Inferior parietal cortex (tissue), 1 donor: ENCODE results near the gene SLC17A7.
"Not testable (repeated sequence)": the region's sequence is repeated elsewhere in the genome, so short reads cannot be mapped to it uniquely, and the experiment has no call there.

Experiments used
- DNase-seq: peaks from one replicate; pipeline ENCODE4 v3.0.0-alpha.2; 2016; ENCODE audit errors: extremely low spot score

Gene SLC17A7

DNA sequence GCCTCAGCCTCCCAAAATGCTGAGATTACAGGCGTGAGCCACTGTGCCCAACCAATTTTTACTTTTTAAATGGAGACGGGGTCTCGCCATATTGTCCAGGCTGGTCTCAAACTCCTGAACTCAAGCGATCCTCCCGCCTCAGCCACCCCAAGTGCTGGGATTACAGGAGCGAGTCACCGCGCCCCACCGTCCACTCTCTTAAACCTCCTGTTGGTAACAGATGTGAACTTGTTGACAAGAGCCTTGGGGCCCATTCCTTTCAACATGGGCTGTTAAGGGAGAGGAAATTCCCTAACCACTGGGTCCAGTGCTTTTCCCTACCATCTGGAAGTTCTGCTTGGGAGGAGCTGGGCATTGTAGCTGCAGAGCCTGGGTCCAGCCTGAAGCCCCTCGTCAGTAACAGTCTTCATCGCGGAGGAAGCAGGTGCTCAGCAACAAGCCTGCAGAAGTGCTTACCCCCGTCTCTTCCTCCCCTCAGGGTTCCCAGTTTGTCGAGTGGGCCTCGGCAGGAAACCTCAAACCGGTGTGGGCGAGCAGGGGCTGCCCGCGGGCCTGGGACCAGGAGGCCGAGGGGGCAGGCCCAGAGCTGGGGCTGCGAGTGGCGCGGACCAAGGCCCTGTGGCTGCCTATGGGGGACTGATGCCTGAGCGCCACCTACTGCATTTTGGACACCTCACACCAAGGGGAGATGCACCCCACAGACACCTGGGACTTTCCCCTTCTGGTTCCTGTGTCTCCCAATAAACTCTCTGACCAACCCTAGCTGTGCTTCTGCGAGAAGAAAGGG is 28.7 kb upstream of the SLC17A7 start:
- DNase-seq = no peak

- DNase-seq = peak; percentile 36
Observed at GRCh38 chr19:49468746-49469447, 27.6 kb upstream of the SLC17A7 start.

DNA sequence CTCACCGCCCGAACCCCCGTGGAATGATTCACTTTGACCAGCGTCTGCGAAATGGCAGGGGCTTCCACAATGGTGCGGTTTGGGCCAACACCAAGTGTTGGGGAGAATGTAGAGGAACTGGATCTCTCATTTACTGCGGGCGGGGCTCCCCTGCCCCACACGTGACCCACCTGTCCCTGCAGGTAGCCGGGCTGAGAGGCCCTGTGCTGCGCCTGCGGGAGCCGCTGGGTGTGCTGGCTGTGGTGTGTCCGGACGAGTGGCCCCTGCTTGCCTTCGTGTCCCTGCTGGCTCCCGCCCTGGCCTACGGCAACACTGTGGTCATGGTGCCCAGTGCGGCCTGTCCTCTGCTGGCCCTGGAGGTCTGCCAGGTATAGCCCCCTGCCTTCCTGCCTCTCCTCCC is 26.9 kb upstream of the SLC17A7 start:
- DNase-seq = no peak

DNA sequence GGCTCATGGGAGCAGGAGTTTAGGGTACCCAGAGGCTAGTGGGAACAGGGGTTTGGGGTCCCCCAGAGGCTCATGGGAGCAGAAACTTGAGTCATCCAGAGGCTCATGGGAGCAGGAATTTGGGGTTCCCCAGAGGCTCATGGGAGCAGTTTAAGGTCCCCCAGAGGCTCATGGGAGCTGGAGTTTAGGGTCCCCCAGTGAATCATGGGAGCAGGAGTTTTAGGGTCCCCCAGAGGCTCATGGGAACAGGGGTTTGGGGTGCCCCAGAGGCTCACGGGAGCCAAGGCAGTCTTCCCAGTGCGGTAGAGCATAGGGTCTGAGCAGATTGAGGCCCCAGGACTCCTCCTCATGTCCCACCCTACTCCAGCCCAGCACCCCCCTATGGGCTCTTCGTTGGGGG is 24.0 kb upstream of the SLC17A7 start:
- DNase-seq = no peak

- DNase-seq = no peak
Observed at GRCh38 chr19:49463960-49464740, 22.8 kb upstream of the SLC17A7 start.

DNA sequence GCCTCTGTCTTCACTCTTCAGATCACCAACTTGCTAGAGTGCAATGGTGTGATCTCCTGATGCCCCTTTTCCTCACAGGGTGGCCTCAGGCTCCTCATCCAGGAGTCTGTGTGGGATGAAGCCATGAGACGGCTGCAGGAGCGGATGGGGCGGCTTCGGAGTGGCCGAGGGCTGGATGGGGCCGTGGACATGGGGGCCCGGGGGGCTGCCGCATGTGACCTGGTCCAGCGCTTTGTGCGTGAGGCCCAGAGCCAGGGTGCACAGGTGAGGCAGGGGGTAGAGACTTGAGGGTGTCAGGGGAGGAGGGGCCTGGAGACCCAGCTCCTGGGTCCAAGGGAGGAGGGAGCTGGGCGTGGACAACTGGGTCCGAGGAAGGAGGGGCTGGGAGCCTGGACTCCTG is 21.2 kb upstream of the SLC17A7 start:
- DNase-seq = no peak

DNA sequence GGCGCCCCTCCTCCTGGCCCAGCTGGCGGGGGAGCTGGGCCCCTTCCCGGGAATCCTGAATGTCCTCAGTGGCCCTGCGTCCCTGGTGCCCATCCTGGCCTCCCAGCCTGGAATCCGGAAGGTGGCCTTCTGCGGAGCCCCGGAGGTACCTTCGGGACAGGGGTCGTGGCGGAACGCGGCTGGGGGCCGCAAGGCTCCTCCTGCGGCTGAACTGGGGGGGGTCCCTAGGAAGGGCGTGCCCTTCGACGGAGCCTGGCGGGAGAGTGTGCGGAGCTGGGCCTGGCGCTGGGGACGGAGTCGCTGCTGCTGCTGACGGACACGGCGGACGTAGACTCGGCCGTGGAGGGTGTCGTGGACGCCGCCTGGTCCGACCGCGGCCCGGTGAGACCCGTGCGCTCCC is 20.3 kb upstream of the SLC17A7 start:
- no peak for DNase-seq

DNA sequence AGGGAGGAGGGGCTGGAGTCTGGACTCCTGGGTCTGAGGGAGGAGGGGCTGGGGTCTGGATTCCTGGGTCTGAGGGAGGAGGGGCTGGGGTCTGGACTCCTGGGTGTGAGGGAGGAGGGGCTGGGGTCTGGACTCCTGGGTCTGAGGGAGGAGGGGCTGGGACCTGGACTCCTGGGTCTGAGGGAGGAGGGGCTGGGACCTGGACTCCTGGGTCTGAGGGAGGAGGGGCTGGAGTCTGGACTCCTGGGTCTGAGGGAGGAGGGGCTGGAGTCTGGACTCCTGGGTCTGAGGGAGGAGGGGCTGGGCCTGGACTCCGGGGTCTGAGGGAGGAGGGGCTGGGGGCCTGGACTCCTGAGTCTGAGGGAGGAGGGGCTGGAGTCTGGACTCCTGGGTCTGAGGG is 19.8 kb upstream of the SLC17A7 start:
- not testable (repeated sequence) for DNase-seq

GRCh38 chr19:49459388-49459787 is 18.1 kb upstream of the SLC17A7 start:
- no peak for DNase-seq

DNA sequence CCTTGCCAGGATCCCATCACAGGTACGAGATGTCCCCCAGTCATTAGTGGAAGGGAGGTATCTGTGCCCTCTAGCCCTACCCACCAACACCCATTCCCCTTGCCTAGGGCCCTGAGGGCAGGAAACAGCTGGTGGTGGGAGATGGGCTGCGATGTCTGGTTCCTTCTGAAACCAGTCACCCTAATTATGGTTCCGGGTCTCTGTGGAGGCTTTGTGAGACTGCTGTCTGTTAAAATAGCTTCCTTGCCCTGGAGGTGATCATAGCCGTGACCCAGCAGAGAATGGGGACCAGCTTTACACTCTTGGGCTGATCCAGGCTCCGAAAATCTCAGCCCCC is 17.2 kb upstream of the SLC17A7 start:
- DNase-seq = no peak

- DNase-seq = no peak
Observed at GRCh38 chr19:49456326-49456725, 15.0 kb upstream of the SLC17A7 start.

DNA sequence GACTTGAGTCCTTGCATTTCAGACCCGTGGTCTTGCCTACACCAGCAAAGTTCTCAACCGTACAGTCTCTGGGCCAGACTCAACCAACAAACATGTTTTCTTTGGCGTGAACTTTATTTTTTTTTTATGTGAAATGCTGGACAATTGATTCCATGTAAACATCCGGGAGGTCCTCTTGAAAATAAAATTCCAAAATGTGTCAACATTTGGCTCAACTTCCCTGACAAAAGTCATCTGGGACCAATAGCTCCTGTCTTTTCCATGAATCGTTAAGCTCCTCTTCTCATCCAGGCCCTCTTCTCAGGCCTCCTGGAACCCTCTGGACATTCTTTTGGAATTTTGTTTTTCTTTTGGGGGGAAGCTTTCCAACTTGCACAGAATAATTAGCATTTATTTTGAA is 14.4 kb upstream of the SLC17A7 start:
- no peak for DNase-seq

DNA sequence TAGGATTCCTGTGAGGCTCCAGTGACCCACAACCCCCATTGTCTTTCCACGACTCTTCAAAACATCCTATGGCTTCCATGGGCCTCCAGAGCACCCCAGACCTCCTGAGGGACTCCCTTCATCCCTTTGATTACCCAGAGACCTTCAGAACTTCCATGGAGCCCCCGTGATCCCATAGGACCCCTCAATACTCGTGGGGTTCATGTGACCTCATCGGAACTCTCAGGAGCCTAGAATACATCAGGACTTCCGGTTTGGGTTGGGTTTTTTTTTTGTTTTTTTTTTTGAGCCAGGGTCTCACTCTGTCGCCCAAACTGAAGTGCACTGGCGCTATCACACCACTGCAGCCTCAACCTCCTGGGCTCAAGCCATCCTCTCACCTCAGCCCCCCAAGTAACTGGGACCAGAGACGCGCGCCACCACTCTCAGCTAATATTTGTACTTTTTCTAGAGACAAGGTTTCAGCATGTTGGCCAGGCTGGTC is 12.5 kb upstream of the SLC17A7 start:
- DNase-seq = no peak

DNA sequence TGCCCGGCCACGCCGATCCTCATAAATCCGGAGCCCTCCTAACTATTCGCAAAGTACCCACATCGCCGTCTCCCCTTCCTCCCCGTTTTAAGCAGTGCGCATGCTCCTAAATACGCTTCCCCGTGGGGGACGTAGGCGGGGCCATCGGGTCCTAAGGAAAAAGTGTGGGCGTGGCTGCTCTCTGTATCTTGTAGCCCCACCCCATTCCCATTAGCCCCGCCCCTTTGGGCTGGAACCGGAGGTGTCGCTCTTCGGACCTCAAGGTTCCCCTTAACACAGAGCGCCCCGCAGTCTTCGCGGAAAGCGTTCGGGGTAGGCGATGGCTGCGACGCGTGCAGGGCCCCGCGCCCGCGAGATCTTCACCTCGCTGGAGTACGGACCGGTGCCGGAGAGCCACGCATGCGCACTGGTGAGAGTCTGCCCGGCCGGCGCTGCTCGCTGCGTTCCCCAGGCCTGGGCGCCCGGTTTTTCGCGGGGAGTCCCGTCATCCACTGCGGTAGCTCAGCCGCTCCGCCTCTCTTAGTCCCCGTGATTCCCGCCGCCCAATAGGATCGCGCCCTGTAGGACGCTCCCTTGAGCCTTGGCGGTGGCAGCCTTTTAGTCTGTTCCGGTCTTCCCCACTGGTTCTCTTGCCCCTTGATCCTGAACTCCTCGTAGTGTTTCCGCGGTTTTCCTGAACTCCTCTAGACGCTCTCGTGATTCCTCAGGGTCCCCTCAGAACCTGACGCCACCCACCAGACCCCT is 11.9 kb upstream of the SLC17A7 start, which contains the start of gene ALDH16A1:
Gene ALDH16A1 (plus strand): TSS at position 213 of the 744 bp plus-strand sequence. CDS start 107 bp downstream, at position 320.
- DNase-seq = peak; percentile 98

- peak; percentile 99 for DNase-seq
Observed at GRCh38 chr19:49451430-49452181, 10.3 kb upstream of the SLC17A7 start, which contains the start of gene PIH1D1. TSS of gene PIH1D1 (minus strand) at chr19:49451814. CDS start at chr19:49451574, 240 bp downstream.

- no peak for DNase-seq
Observed at GRCh38 chr19:49450405-49450804, 9.1 kb upstream of the SLC17A7 start.

DNA sequence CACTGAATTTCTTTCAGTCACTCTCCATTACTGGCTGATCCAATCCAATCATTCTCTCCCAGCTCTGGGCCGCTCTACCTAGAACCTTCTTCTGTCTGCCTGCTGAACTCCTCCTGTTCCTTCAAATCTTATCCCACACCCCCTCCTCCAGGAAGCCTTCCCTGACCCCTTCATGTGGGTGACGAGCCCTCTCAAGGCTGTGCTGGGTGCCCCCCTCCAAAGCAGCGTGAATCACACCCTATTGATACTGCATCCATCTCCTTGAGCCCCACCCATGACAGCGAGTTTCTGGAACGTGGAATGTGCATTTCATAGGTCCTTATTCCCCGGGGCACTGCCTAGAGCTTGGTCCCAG is 7.1 kb upstream of the SLC17A7 start:
- no peak for DNase-seq

DNA sequence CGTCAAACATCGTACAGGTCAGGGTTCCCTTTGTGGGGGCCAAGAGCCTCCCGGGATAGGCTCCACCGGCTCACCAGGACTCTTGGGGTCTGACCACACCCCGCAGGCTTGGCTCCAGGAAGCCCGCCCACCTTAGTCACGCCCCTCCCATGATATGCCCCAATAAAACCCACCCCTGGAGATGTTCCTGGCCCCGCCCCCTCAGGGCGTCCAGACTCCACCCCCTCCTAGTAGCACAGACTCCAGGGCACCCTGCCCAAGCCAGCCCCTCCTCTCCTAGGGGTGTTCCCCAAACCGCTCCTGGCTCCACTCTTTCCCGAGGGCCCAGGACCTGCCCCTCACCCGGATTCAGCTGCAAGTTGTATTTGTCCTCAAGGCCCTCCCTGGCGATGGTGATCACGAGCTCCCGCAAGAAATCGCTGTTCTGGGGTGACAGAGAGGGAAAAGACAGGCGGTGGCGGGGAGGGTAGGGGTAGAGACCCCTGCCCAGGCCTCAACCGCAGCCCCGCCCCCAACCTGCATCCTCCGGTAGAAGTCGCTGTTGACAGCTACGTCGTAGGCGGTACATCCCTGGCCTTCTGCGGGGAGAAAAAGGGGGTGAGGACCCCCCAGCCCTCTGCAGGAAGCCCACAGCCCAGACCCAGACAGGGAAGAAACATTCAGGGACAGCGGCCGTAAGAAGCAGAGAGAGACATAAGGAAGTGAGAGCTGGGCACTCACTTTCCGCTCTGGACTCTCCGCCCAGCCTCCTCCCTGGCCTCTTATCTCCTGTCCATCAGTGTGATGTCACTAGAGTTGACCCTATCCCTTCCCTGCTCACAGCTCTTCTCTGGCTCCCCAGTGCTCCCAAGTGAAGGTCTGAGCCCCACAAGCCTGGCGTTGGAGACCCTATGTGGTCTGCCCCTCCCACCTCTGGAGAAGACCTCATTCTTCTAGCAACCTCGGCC is 6.4 kb upstream of the SLC17A7 start:
- DNase-seq = no peak

DNA sequence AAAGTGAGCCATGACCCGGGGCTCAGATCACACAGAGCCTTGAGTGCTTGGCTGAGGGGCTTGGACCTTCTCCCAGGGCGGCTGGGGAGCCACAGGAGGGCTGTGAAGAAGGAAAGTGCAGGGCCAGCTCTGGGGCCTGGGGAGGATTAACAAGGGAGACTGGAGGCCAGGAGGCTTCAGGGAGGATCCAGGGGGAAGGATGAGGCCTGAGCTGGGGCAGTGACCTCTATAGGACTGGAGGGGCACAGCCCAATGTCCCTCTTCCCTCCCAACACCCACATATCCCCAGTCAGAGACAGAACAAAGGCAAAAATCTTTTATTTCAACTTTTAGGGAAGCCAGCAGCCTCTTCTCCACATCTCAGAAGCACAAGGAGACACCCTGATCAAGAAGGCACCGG is 4.7 kb upstream of the SLC17A7 start:
- DNase-seq = no peak
